HepG2 (cell line): ENCODE results near the gene PCYT2.
A peak's percentile ranks its signal among the peaks of the same experiment; 100 is the strongest.

Experiments used
- CTCF ChIP-seq: sonication (generic); formaldehyde crosslinking; IDR thresholded peaks from 2 replicates; pipeline ENCODE4 v1.5.0; 2020; ENCODE audit warnings: mild to moderate bottlenecking, missing genetic modification reagents, moderate library complexity
- EZH2 ChIP-seq: conservative IDR thresholded peaks from 2 replicates; pipeline ENCODE4 v1.6.1; 2012; ENCODE audit warnings: mild to moderate bottlenecking, low read depth, low read length, moderate library complexity
- FOXK2 ChIP-seq: fragments of 450-650 bp; IDR thresholded peaks from 2 replicates; pipeline ENCODE4 v1.6.1; 2016
- POLR2A ChIP-seq, 2 experiments: IDR thresholded peaks; 2 replicates each; pipeline ENCODE4 v1.6.1; 2011; ENCODE audit warnings: low read depth in 2 of 2, low read length in 2 of 2, mild to moderate bottlenecking in 1 of 2, moderate library complexity in 1 of 2; ENCODE audit not compliant: insufficient read depth in 1 of 2
- SUZ12 ChIP-seq: fragments of 150-350 bp; IDR thresholded peaks from 2 replicates; pipeline ENCODE4 v1.6.1; 2014; ENCODE audit warnings: low read depth, low read length
- SYNCRIP ChIP-seq: fragments of 200-400 bp; formaldehyde crosslinking; IDR thresholded peaks from 2 replicates; pipeline ENCODE4 v1.6.1; 2018; ENCODE audit warnings: mild to moderate bottlenecking, low read depth, low read length; ENCODE audit not compliant: insufficient read depth
- ZNF530 ChIP-seq: sonication (generic); formaldehyde crosslinking; IDR thresholded peaks from 2 replicates; pipeline ENCODE4 v1.5.0; 2020; ENCODE audit warnings: low read depth, mild to moderate bottlenecking, missing genetic modification reagents
- ZNF639 ChIP-seq: conservative IDR thresholded peaks from 2 replicates; pipeline ENCODE4 v1.6.1; 2018; ENCODE audit warnings: missing genetic modification reagents
- ZNF660 ChIP-seq: sonication (generic); formaldehyde crosslinking; IDR thresholded peaks from 2 replicates; pipeline ENCODE4 v1.5.1; 2020; ENCODE audit warnings: mild to moderate bottlenecking, low read depth, missing genetic modification reagents, borderline replicate concordance

- TF ChIP-seq ZNF639 (CRISPR knock-in tag) = peak; percentile 83; the same call in 1 of the 2 replicates
- TF ChIP-seq CTCF (CRISPR knock-in tag) = no peak; the same call in none of the 2 replicates
- TF ChIP-seq POLR2A (IDR thresholded peaks at IDR 0.05; ENCODE audit: insufficient read depth in 1 of 2, low read depth in 2 of 2, low read length in 2 of 2) = peak in 1 of 2 experiments; percentile 93; a peak in 2 of 4 replicates
- peak; percentile 81 for TF ChIP-seq FOXK2
- TF ChIP-seq ZNF530 (CRISPR knock-in tag) = no peak
- TF ChIP-seq ZNF660 = no peak
- TF ChIP-seq EZH2 = no peak
- no peak for TF ChIP-seq SUZ12
- no peak for TF ChIP-seq SYNCRIP
Observed at GRCh38 chr17:81909966-81910839, 996 bp downstream of the PCYT2 start.
